Mesendoderm (in vitro differentiated cells): ENCODE results near the gene COPS3.
"Not testable (repeated sequence)": the region's sequence is repeated elsewhere in the genome, so short reads cannot be mapped to it uniquely, and the experiment has no call there.

ENCODE experiments used
- DNase-seq: peaks from one replicate; pipeline ENCODE4 v3.0.0; 2013
- H2AK5ac ChIP-seq: 2 replicates; pipeline ENCODE4 v1.6.1; 2013; ENCODE audit warnings: low read length, inconsistent platforms
- H2BK120ac ChIP-seq: 2 replicates; pipeline ENCODE4 v1.6.1; 2013; ENCODE audit warnings: low read depth, mild to moderate bottlenecking, low read length, moderate library complexity, mixed read lengths
- H2BK15ac ChIP-seq: replicated peaks from 2 replicates; pipeline ENCODE4 v1.6.1; 2013; ENCODE audit warnings: low read depth, mild to moderate bottlenecking, moderate library complexity
- H2BK5ac ChIP-seq: 2 replicates; pipeline ENCODE4 v1.6.1; 2013; ENCODE audit warnings: low read length, inconsistent platforms
- H3K18ac ChIP-seq: 2 replicates; pipeline ENCODE4 v1.6.1; 2013; ENCODE audit warnings: mild to moderate bottlenecking, low read length, mixed read lengths
- H3K23ac ChIP-seq: one replicate; pipeline ENCODE4 v1.6.1; 2013; ENCODE audit warnings: low read length
- H3K27ac ChIP-seq: 2 replicates; pipeline ENCODE4 v1.5.1; 2013; ENCODE audit warnings: low read depth, mild to moderate bottlenecking, inconsistent platforms, low read length, moderate library complexity
- H3K27me3 ChIP-seq: 2 replicates; pipeline ENCODE4 v1.6.1; 2013; ENCODE audit warnings: low read length, control low read depth, mild to moderate bottlenecking, inconsistent platforms; ENCODE audit not compliant: insufficient read depth, poor library complexity
- H3K36me3 ChIP-seq: 2 replicates; pipeline ENCODE4 v1.6.1; 2013; ENCODE audit warnings: low read length, inconsistent platforms; ENCODE audit not compliant: control insufficient read depth, insufficient read depth
- H3K4ac ChIP-seq: one replicate; pipeline ENCODE4 v1.6.1; 2013; ENCODE audit warnings: low read depth, mild to moderate bottlenecking, low read length, moderate library complexity
- H3K4me1 ChIP-seq: 2 replicates; pipeline ENCODE4 v1.6.1; 2013; ENCODE audit warnings: low read depth, low read length, inconsistent platforms; ENCODE audit not compliant: control insufficient read depth
- H3K4me2 ChIP-seq: 2 replicates; pipeline ENCODE4 v1.6.1; 2013; ENCODE audit warnings: low read length
- H3K4me3 ChIP-seq: 2 replicates; pipeline ENCODE4 v1.5.1; 2013; ENCODE audit warnings: mild to moderate bottlenecking, low read length
- H3K56ac ChIP-seq: one replicate; pipeline ENCODE4 v1.6.1; 2013; ENCODE audit warnings: low read length
- H3K79me1 ChIP-seq: 2 replicates; pipeline ENCODE4 v1.6.1; 2013; ENCODE audit warnings: low read length, inconsistent platforms
- H3K79me2 ChIP-seq: 2 replicates; pipeline ENCODE4 v1.6.1; 2013; ENCODE audit warnings: mild to moderate bottlenecking, low read length; ENCODE audit not compliant: control insufficient read depth, insufficient read depth
- H3K9ac ChIP-seq: 2 replicates; pipeline ENCODE4 v1.6.1; 2013; ENCODE audit warnings: low read length, inconsistent platforms
- H4K5ac ChIP-seq: one replicate; pipeline ENCODE4 v1.6.1; 2013; ENCODE audit warnings: low read length
- H4K8ac ChIP-seq: one replicate; pipeline ENCODE4 v1.6.1; 2013; ENCODE audit warnings: low read depth, mild to moderate bottlenecking, control low read depth, low read length, moderate library complexity
- WGBS: extraction: QIAGEN DNeasy Blood & Tissue Kit; methylation state at CpG from one replicate; pipeline ENCODE4 v1.1.7; 2013; ENCODE audit warnings: low lambda C conversion rate, missing lambda C conversion rate; ENCODE audit not compliant: insufficient coverage; ENCODE audit errors: extremely low coverage; 5-methylcytosine and 5-hydroxymethylcytosine counted together

COPS3 gene

DNA sequence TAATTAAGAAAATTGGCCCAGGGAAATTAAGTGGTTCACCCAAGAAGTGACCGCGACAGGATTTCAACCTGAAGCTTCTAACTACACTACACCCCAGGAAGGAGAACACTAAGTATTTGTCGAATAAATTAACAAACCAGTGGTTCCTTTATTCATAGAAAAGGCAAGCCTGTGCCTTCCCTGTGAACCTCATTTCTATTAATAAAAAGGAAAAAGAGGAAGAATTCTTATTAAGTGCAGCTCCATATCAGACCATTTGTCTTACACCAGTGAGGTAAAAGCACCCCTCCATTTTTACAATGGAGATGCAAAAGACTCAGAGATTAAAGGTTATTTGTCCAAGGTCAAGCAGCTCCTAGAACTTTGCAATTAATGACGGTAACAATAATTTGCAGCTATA lies 1.7 kb downstream of the COPS3 start:
- H3K36me3 ChIP-seq: peaks cover 2% of the 10 kb centered on the region
- no peak overlapping the region for H3K23ac ChIP-seq
- no peak overlapping the region for H3K18ac ChIP-seq
- H3K27ac ChIP-seq: no peak overlapping the region
- H4K8ac ChIP-seq: no peak overlapping the region
- peaks cover 2% of the 10 kb centered on the region for H3K4me1 ChIP-seq
- peak overlapping the region; percentile 58 for H3K4me2 ChIP-seq
- H2BK5ac ChIP-seq: no peak overlapping the region
- no peak for DNase-seq
- H3K4me3 ChIP-seq: no peak overlapping the region
- no CpG with 5 or more reads among the region's 4 CpGs for WGBS
- H3K79me1 ChIP-seq: peaks cover 14% of the 10 kb centered on the region
- peaks cover 39% of the 10 kb centered on the region for H3K79me2 ChIP-seq
- no peak overlapping the region for H4K5ac ChIP-seq
- no peaks in the 10 kb centered on the region for H3K27me3 ChIP-seq
- H2BK15ac ChIP-seq: no peak overlapping the region
- no peak overlapping the region for H2BK120ac ChIP-seq
- peak overlapping the region; percentile 82 for H3K9ac ChIP-seq
- H3K4ac ChIP-seq: no peak overlapping the region
- no peak overlapping the region for H3K56ac ChIP-seq
- H2AK5ac ChIP-seq: no peak overlapping the region

DNA sequence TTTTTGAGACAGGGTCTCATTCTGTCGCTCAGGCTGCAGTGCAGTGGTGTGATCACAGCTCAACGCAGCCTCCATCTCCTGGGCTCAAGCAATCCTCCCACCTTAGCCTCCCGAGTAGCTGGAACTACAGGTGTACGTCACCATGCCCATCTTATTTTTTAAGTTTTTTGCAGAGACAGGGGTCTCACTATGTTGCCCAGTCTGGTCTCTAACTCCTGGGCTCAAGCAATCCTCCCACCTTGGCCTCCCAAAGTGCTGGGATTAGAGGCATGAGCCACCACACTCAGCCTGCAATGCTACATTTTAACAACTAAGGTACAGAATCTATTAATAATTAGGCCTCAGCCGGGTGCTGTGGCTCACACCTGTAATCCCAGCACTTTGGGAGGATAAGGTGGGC lies 3.6 kb downstream of the COPS3 start:
- not testable (repeated sequence) for H3K9ac ChIP-seq, H3K4me2 ChIP-seq, H4K5ac ChIP-seq, H3K27ac ChIP-seq, H2BK120ac ChIP-seq, H3K36me3 ChIP-seq, H2BK5ac ChIP-seq, H3K4me3 ChIP-seq, H3K4ac ChIP-seq, H3K27me3 ChIP-seq, H3K23ac ChIP-seq, H2AK5ac ChIP-seq, H4K8ac ChIP-seq, H3K18ac ChIP-seq, DNase-seq, H3K56ac ChIP-seq, H3K4me1 ChIP-seq, H2BK15ac ChIP-seq
- peaks cover 39% of the 10 kb centered on the region for H3K79me2 ChIP-seq
- H3K79me1 ChIP-seq: peaks cover 16% of the 10 kb centered on the region
- WGBS: no CpG with 5 or more reads among the region's 5 CpGs

DNA sequence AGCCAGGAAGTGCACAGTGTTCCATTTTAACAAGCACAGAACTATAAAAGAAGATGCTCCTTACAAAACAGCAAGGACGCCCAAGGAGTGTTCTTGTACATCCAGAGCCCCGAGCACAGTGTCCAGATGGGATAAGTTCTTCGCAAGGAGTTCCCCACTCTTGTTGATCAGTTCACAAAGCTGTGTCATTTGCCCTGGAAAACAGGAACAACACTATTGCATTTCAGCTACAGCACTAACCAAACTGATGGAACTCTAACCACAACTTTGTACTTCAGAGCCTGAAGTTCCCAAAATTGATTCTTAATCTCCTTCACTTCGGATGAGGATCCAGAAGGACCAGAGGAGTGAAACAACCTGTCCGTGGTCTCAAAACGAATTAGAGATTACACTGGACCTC lies 5.1 kb downstream of the COPS3 start:
- H2BK15ac ChIP-seq: no peak overlapping the region
- no CpG with 5 or more reads among the region's 6 CpGs for WGBS
- peaks cover 39% of the 10 kb centered on the region for H3K79me2 ChIP-seq
- no peaks in the 10 kb centered on the region for H3K27me3 ChIP-seq
- no peaks in the 10 kb centered on the region for H3K4me1 ChIP-seq
- H4K5ac ChIP-seq: no peak overlapping the region
- no peak overlapping the region for H3K56ac ChIP-seq
- peaks cover 16% of the 10 kb centered on the region for H3K79me1 ChIP-seq
- no peak overlapping the region for H3K27ac ChIP-seq
- DNase-seq: no peak
- H3K9ac ChIP-seq: no peak overlapping the region
- no peak overlapping the region for H3K4ac ChIP-seq
- no peak overlapping the region for H2BK120ac ChIP-seq
- no peak overlapping the region for H3K4me3 ChIP-seq
- H4K8ac ChIP-seq: no peak overlapping the region
- no peak overlapping the region for H3K18ac ChIP-seq
- H3K23ac ChIP-seq: no peak overlapping the region
- H3K36me3 ChIP-seq: peaks cover 2% of the 10 kb centered on the region
- H3K4me2 ChIP-seq: no peak overlapping the region
- H2BK5ac ChIP-seq: no peak overlapping the region
- H2AK5ac ChIP-seq: no peak overlapping the region

DNA sequence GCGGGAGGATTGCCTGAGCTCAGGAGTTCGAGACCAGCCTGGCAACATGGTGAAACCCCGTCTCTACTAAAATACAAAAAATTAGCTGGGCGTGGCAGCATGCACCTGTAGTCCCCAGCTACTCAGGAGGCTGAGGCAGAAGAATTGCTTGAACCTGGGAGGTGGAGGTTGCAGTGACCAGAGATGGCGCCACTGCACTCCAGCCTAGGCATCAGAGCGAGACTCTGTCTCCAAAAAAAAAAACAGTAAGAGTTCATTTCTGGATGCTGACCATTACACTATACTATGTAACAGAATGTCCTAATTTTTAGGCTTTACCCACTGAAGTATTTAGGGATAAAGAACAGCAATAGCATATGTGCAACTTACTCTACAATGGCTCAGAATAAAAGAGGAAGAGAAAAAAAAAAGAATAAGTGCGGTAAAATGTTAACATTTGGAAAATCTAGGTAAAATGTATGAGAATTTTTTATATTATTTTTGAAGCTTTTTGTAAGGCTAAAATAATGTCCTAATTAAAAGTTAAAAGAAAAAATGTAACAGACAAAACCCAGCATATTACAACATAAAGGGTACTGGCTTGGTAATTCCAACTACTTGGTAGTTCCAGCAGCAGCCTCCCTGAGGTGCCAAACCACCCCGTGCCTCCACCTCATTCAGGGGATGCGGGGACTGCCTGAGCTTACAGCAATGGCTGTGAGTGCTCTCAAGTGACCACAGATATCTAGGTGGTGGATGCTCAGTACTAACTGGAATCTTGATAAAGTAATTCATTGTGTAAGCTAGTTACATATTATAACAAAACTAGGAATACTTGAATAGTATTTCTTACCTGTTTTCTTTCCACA lies 10.9 kb downstream of the COPS3 start:
- Histone ChIP-seq H4K8ac (no peak overlapping the region), H3K79me2 (peaks cover 2% of the 10 kb centered on the region), H3K4me3 (no peak overlapping the region), H2BK15ac (no peak overlapping the region), H3K79me1 (peaks cover 3% of the 10 kb centered on the region), H3K56ac (no peak overlapping the region), H4K5ac (no peak overlapping the region), H3K4me1 (no peaks in the 10 kb centered on the region), H3K18ac (no peak overlapping the region), H2BK120ac (no peak overlapping the region), H3K27me3 (no peaks in the 10 kb centered on the region), H3K4ac (no peak overlapping the region), H2BK5ac (no peak overlapping the region), H3K23ac (no peak overlapping the region), H3K36me3 (peaks cover 4% of the 10 kb centered on the region), H3K4me2 (no peak overlapping the region), H3K27ac (no peak overlapping the region), H2AK5ac (no peak overlapping the region), H3K9ac (no peak overlapping the region)
- DNase-seq: peak; percentile 46
- 100% methylated on average over 1 of the region's 9 CpGs for WGBS

DNA sequence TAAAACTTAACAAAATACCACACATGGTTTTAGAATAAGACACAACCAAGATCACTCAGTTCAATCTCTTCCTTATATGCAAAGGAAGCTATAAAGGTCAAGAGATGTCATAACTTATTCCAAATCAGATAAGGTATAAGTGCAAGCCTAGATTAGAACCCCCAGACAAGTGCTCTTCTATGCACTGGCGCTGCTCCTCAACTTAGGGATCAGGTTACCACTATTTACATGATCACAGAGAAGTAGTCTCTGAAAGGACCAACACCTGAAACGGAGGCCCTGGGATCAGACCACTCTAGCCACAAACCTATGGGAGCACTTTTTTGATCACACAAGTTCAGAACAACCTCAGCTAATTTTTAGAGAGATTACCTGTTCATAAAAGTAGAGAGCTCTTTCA lies 16.6 kb downstream of the COPS3 start:
- Histone ChIP-seq H3K27me3 (no peaks in the 10 kb centered on the region), H4K5ac (no peak overlapping the region), H3K79me1 (no peaks in the 10 kb centered on the region), H3K4me1 (no peaks in the 10 kb centered on the region), H2BK5ac (no peak overlapping the region), H3K36me3 (peaks cover 12% of the 10 kb centered on the region), H3K4ac (no peak overlapping the region), H3K23ac (no peak overlapping the region), H3K9ac (no peak overlapping the region), H3K4me3 (no peak overlapping the region), H3K79me2 (no peaks in the 10 kb centered on the region), H3K4me2 (no peak overlapping the region), H2BK15ac (no peak overlapping the region), H3K27ac (no peak overlapping the region), H3K56ac (no peak overlapping the region), H2BK120ac (no peak overlapping the region), H3K18ac (no peak overlapping the region), H4K8ac (no peak overlapping the region), H2AK5ac (no peak overlapping the region)
- DNase-seq: no peak
- no CpG with 5 or more reads among the region's 2 CpGs for WGBS

DNA sequence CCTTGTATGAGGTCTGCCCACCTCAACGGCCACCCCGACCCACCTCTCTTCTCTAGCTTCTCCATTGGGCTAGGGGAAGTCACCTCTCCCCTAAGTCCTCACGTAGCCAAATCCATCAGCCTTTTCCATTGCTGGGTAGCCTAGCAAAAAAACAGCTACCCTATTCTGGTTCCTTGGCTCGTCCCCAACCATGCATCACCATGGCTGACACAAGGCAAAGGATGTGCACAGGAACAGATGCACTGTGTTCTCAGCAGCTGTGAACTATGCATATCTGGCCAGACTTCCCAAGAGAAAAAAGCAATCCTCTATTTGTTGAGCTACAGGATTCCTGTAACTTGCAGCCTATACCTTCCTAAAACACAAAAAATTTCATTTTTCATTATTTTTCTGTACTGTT lies 22.0 kb downstream of the COPS3 start:
- no peak overlapping the region for H2BK120ac ChIP-seq
- no peaks in the 10 kb centered on the region for H3K4me1 ChIP-seq
- H4K5ac ChIP-seq: no peak overlapping the region
- H4K8ac ChIP-seq: no peak overlapping the region
- H3K23ac ChIP-seq: no peak overlapping the region
- H3K4me3 ChIP-seq: no peak overlapping the region
- H3K27me3 ChIP-seq: no peaks in the 10 kb centered on the region
- H3K27ac ChIP-seq: no peak overlapping the region
- H3K9ac ChIP-seq: no peak overlapping the region
- peaks cover 14% of the 10 kb centered on the region for H3K36me3 ChIP-seq
- no peak overlapping the region for H2BK15ac ChIP-seq
- no peak overlapping the region for H3K4ac ChIP-seq
- no peak overlapping the region for H2BK5ac ChIP-seq
- H3K56ac ChIP-seq: no peak overlapping the region
- no peak for DNase-seq
- H3K79me1 ChIP-seq: no peaks in the 10 kb centered on the region
- H3K18ac ChIP-seq: no peak overlapping the region
- no peak overlapping the region for H2AK5ac ChIP-seq
- H3K79me2 ChIP-seq: no peaks in the 10 kb centered on the region
- no CpG with 5 or more reads among the region's 4 CpGs for WGBS
- H3K4me2 ChIP-seq: no peak overlapping the region
